HT-29 (cell line): ENCODE data around the gene PDZD8. TPM values are rescaled to one million over a fixed set of nuclear protein-coding genes. Genes with fewer than 3 reads are reported as not detected.

ENCODE experiments used
- DNase-seq: peaks from one replicate; pipeline ENCODE4 v3.0.0-alpha.2; 2015; ENCODE audit warnings: low spot score
- total RNA-seq: library from RNA; depleted of rRNA; stranded (reverse); fragments of >200 nt; shearing (Covaris generic); gene quantifications from 2 replicates; pipeline ENCODE4 v1.2.3, GENCODE V29; 2014

Gene PDZD8
- total RNA-seq, 1 experiment from 2014 or later, result 31.1 TPM

- DNase-seq, result peak; percentile 28
Measured at GRCh38 chr10:117391436-117392205, 16.4 kb upstream of the PDZD8 start.

DNA sequence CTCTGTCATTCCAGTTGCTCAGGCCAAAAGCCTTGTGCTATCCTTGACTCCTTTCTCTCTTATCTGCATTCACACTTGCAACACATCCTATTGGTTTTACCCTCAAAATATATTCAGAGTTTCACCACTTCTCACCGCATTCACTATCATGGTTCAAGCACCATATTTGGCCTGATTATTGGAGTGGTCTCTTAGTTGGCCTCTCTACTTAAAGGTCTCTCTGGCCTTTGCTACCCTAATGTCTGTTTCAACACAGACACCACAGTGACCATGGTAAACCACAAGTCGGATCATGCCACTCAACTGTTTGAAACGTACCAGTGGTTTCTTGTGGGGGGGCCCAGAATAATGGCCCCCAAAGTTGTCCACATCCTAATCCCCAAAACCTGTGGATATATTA is 15.2 kb upstream of the PDZD8 start:
- no peak for DNase-seq

DNA sequence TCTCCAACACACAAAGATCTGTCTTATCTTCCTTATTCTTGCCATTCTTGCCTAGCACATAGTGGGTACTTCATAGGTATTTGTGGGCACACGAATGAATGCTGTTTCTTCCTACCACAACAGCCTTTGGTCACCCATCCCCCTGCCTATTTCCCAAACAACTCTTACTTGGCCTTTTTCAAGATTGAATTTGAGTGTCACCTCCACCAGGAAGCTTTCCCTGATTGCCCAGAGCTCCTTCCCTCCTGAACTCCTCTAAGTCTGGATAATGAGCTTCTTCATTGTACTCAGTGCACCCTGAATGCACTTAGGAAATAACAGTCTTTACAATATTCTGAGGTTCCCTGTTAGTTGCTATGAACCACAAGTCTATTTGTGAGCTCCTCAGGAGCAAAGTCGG is 11.6 kb upstream of the PDZD8 start:
- no peak for DNase-seq

- DNase-seq, result no peak
Measured at GRCh38 chr10:117382861-117383260, 7.6 kb upstream of the PDZD8 start.

DNA sequence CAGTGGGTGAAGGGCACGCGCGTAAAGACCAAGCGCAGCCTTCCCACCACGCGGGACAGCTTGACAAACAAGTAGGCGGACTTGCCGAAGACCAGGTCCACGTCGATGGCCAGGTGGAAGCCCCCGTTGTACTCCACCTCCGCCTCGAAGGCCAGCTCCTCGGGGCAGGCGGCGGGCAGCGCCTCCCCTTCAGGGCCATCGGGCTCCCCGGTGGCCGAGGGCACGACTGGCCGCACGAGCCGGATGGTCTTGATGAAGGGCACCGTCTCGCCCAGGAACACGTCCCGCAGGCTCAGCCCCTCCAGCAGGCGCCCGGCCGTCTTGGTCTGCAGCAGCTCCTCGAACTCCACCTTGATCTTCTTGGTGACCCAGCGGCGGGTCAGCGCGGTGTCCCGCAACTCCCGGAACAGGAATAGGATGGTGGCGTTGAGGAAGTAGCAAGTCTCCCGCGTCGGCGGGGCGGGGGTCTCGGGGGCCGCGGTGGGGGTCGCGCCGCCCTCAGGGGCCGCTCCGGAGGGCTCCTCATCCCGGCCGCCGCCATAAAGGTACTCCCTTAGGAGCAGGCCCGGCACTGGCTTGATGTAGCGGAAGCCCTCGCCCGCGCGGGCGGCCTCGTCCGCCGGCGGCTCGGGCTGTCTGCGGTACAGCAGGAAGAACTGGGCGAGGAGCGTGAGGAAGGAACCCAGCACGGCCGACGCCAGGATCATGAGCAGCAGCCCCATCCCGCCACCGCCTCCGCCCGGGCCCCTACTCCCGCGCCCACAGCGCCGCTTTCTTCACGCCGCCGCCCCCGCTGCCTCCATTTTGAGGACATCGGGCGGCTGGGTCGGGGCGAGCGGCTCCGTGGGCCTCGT is 507 bp downstream of the PDZD8 start:
- peak; percentile 53 for DNase-seq

DNA sequence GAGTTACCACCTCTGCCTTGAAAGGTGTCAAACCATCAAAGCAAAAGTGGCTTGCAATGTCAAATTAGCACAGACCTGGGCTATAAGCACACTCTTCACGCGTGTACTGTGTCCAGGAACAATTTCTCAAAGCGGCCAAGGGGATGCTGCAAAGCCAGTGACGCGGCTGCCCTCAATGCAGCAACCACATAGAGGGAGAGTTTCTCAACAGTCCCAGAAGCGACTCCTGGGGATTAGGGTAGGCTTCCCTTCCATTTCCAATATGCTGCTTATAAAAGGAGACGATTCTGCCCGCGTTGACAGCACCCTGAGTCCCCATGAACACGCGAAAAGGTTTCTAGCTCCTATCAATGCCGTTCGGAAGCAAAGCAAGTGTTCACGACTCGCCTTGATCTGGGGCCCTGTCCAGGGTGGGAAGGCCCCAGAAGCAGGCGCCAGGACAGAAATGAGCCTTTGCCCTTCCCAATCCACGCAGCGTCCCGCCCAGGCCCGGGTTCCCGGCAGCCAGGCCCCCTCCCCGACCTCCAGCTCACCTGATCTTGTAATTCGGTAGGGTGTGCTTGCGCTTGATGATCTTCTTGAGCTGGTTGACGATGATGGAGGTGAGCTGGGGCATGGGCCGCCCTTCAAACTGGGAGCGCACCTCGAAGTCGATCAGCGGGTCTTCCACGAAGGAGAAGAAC is 1.3 kb downstream of the PDZD8 start:
- peak; percentile 72 for DNase-seq

DNA sequence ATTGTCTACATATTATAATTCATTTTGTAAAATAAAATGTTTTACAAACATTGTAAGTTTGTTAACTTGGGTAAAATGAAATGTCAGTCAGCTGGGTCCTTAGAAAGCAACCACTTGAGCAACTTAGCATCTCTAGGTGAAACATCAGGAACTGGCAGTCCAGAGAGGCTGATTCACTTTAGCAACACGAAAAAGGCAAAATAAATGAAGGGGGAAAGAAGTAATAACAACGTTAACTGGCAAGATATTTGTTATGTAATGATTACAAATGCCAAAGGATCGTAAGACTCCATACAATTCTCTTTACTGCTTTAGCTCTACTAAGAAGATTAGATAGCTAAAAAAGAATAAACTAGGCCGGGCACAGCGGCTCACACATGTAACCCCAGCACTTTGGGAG is 5.0 kb downstream of the PDZD8 start:
- DNase-seq, result peak; percentile 38

DNA sequence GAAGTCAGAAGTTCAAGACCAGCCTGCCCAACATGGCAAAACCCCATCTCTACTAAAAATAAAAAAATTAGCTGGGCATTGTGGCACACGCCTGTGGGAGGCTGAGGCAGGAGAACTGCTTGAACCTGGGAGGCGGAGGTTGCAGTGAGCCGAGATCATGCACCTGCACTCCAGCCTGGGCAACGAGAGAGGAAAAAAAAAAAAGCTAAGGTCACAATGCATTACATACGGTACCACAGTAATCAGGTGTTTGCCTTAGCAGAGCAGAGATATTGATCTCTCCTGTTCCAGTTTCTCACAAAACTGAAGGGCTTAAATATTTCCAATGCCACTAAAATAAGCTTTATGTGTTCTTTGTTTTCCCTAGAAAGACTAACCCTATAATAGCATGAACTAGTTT is 7.5 kb downstream of the PDZD8 start:
- DNase-seq, result peak; percentile 49

DNA sequence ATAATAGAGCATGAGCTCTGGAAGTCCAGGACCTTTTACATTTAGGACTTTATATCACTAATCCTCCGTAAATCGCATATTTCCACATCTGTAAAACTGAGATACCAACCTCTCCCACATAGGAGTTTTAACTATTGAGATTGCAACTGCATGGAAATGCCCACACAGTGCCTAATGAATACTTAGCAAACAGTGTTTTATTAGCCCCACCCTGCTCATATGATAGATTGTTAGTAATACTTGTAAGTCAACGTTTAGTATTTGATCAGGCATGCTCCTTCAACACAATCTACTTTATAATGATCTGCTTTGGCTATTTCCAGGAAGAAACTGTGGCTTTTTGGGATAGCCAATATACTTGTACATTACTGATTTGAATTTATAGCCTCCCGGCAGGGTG is 8.5 kb downstream of the PDZD8 start:
- DNase-seq, result peak; percentile 71

DNA sequence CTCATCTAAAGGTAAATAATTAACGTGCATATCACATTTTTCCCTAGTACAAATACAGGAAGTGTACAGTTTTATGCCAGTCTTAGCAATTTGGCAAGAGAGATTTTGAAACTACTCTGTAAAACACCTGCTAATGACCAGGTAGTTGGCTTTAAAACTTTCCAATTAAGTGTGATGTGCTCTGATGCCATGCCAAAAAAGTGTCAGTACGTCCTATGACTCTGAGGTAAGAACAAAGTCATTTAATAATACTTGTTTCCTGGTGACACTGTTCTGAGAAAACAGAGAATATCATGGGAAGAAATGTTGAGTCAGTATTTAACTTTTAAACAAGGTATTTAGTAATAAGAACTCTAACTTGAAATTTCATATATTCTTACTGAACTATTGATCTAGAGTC is 9.6 kb downstream of the PDZD8 start:
- DNase-seq, result peak; percentile 89

DNA sequence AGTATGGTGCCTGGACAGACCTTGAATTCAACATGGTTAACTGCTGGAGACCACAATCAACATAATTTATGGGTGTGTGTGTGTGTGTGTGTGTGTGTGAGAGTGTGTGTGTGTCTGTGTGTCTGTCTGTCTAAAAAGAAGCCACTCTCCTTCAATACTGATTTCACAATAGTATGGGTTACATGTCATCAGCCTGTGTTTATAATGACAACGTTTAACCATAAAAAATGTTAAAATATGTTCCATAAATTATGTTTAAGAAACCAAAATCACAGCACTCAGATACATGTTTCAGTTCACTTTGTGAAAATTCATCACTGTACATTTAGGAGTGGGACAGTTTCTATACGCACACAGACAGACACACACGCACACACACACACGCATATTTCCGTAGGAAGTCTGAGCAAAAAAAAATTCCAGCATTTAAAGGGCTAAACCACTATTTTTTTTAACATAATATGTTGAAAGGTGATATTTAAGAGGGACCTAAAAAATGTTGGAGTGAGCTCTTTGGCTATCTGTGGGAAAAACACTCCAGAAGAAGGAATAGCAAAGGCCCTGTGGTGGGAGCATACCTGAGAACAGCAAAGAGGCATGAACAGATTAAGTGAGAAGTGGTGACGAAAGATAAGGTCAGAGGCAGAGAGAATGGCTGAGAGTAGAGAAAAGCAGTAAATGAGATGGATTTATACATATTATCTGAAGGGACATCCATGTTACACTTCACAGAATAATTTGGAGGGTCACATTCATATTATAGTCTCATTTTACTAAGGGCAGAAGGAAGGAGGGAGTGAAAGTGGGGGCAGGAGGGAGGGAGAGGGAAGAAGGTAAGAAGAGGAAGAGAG is 10.9 kb downstream of the PDZD8 start:
- peak; percentile 41 for DNase-seq

GRCh38 chr10:117363028-117363427 is 12.2 kb downstream of the PDZD8 start:
- peak; percentile 23 for DNase-seq

DNA sequence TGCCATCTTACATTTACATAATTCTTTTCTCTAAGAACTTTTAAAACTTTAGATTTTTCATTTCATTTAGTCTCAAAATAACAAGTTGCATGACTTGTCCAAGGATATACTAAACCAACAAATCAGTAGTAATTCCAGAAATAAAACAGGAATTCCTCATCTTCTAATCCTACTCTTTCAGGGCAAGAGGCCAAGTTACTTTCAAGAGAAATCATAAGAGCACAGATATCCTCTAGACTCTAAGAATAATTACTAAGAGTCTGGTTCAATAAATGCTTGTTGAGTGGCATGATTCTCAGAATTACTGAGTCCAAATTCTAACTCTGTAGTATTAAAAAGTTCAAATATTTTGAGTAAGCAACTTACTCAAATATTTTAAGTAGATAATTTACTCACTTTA is 12.9 kb downstream of the PDZD8 start:
- DNase-seq, result peak; percentile 31

- peak; percentile 58 for DNase-seq
Measured at GRCh38 chr10:117360994-117361667, 14.1 kb downstream of the PDZD8 start.

DNA sequence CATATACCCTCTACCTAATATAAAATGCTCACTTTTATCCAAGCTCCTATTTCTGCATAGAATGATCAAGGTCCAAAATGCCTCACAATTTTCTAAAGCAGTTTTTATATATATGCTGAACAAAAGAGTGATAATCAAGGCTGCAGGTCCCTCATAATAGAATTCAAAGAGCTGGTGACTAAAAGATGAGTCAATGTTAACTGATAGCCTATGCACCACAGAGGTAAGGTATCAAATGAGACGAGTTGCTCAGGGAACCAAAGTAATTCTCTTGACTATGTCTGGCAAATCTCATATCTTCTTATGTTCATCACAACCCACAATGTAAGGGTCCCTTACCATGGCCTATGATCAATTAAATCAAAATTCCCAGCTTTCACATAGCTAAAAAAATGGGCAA is 15.2 kb downstream of the PDZD8 start:
- DNase-seq, result no peak

DNA sequence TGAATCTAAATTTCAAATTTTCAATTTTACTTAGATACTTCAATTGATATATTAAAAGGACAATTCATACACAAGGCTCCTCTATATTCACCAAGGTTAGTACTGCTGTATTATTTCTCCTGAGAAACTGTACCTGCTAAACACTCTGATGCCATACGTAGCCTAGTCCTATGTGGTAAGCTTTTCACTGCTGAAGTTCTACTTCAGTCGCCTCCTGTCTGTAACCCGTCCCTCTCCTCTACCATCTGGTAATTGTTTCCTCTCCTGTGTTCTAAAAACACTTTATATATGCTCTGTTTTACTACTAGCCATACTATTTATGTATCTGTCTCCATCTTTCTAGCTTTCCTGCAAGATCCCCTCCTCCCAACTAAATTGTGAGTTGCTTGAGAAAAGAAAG is 20.2 kb downstream of the PDZD8 start:
- DNase-seq, result no peak

DNA sequence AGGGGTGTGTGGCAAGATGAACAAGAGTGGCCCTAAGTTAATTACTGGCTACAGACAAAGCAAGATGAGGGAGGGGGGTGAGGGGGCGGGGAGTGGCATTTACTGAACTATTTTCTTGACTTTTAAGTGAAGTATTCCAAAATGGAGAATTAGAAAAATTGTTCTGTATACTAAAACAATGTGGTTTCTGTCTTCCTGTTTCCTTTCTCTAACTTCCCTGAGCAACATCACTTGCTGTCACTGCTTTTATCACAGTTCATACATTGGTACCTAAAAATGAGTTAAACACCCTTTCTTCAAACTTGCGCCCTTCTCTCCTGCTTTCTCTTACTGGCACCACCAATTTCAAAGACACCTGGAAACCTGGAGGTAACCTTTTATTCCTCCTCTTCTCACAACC is 21.6 kb downstream of the PDZD8 start:
- no peak for DNase-seq

- DNase-seq, result no peak
Measured at GRCh38 chr10:117352724-117353123, 22.5 kb downstream of the PDZD8 start.

DNA sequence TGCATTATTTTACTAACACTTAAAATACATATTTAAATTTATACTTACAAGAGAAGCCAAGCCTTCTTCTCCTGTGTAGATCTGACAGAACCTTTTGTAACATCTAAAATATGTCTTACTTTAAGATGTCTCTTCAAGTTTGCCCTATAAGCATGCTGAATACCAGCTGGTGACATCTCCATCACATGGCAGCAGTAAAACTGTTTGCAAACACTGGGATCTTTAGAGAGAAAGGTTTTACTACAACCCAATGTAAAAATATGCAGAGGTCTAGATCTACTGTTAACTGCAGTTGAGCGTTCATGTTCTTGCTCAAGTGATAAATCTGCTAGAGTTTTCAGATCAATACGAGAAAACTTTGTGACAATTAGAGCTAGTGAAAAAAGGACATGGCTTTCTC is 23.2 kb downstream of the PDZD8 start:
- no peak for DNase-seq

GRCh38 chr10:117351558-117351957 is 23.7 kb downstream of the PDZD8 start:
- DNase-seq, result no peak

DNA sequence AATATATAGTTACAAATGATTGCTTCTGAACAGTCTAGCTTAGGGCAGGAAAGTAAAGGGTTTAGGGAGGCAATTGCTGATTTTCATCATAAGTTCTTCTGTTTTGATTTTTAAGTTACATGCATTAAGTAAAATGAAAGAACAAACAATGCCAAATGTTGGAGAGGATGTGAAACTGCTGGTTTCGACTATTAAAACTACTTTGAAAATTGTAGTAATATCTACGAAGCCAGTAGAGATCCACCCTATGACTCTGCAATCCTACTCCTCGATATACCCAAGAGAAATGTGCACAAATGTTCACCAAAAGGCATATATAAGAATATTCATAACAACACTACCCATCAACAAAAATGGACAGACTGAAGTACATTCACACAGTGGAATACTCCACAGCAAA is 24.3 kb downstream of the PDZD8 start:
- DNase-seq, result no peak
